Fibroblast of the aortic adventitia (primary cell): ENCODE data around the gene SRGAP3. TPM values are rescaled to one million over a fixed set of nuclear protein-coding genes. Genes with fewer than 3 reads are reported as not detected.
A peak's percentile ranks its signal among the peaks of the same experiment; 100 is the strongest.

Experiments used
- DNase-seq: peaks from one replicate; pipeline ENCODE4 v3.0.0-alpha.2; 2010; ENCODE audit warnings: low read depth
- H3K4me3 ChIP-seq: 2 replicates; pipeline ENCODE4 v1.5.1; 2011; ENCODE audit warnings: low read depth, mild to moderate bottlenecking, control low read depth, low read length, moderate library complexity
- CTCF ChIP-seq: IDR thresholded peaks from 2 replicates; pipeline ENCODE4 v1.5.1; 2011; ENCODE audit warnings: mild to moderate bottlenecking, low read length, control low read depth, inconsistent platforms; ENCODE audit not compliant: insufficient read depth
- total RNA-seq: library from RNA; depleted of rRNA; stranded (reverse); fragments of >200 nt; gene quantifications from 2 replicates; pipeline ENCODE4 v1.2.3, GENCODE V29; 2012; ENCODE audit warnings: low replicate concordance

The SRGAP3 gene
- total RNA-seq, 1 donor: 4.6 TPM

GRCh38 chr3:9238276-9238675 is 11.2 kb downstream of the SRGAP3 start:
- no peak overlapping the region for H3K4me3 ChIP-seq

GRCh38 chr3:9233814-9234600 is 15.4 kb downstream of the SRGAP3 start:
- no peak overlapping the region for H3K4me3 ChIP-seq
- no peak for DNase-seq
- no peak for TF ChIP-seq CTCF

More at GRCh38 chr3:9238276-9238675, 11.2 kb downstream of the SRGAP3 start:
- no peak for DNase-seq
- TF ChIP-seq CTCF: no peak

- no peak for DNase-seq
- TF ChIP-seq CTCF: no peak
- no peak overlapping the region for H3K4me3 ChIP-seq
Measured at GRCh38 chr3:9233101-9233500, 16.3 kb downstream of the SRGAP3 start.

- no peak for TF ChIP-seq CTCF
- no peak overlapping the region for H3K4me3 ChIP-seq
Measured at GRCh38 chr3:9231937-9232336, 17.5 kb downstream of the SRGAP3 start.

GRCh38 chr3:9231471-9231870 is 18.0 kb downstream of the SRGAP3 start:
- no peak for TF ChIP-seq CTCF
- DNase-seq: no peak
- no peak overlapping the region for H3K4me3 ChIP-seq

More at GRCh38 chr3:9231937-9232336, 17.5 kb downstream of the SRGAP3 start:
- DNase-seq: no peak

GRCh38 chr3:9231006-9231405 is 18.4 kb downstream of the SRGAP3 start:
- no peak for TF ChIP-seq CTCF
- H3K4me3 ChIP-seq: no peak overlapping the region
- peak; percentile 41 for DNase-seq
